CD4-positive, alpha-beta T cell treated with Interleukin-15 for 4 hours (primary cell): ENCODE data around the gene ERICH6B.

ENCODE experiments used
- DNase-seq: peaks from one replicate; pipeline ENCODE4 v3.0.0-alpha.2; 2020; ENCODE audit warnings: low spot score

ERICH6B gene

GRCh38 chr13:45601680-45602079 lies 13.9 kb downstream of the ERICH6B start:
- DNase-seq = no peak

GRCh38 chr13:45598597-45598996 lies 16.9 kb downstream of the ERICH6B start:
- no peak for DNase-seq

- no peak for DNase-seq
These were observed 18.6 kb downstream of the ERICH6B start for GRCh38 chr13:45596800-45597475.

- no peak for DNase-seq
These were observed 19.6 kb downstream of the ERICH6B start for GRCh38 chr13:45595965-45596364.

GRCh38 chr13:45594764-45595163 lies 20.8 kb downstream of the ERICH6B start:
- no peak for DNase-seq

GRCh38 chr13:45594227-45594626 lies 21.3 kb downstream of the ERICH6B start:
- no peak for DNase-seq

GRCh38 chr13:45592758-45593157 lies 22.8 kb downstream of the ERICH6B start:
- no peak for DNase-seq

- no peak for DNase-seq
These were observed 25.5 kb downstream of the ERICH6B start for GRCh38 chr13:45590066-45590465.

- DNase-seq = no peak
These were observed 27.6 kb downstream of the ERICH6B start for GRCh38 chr13:45587897-45588296.

GRCh38 chr13:45584816-45585215 lies 30.7 kb downstream of the ERICH6B start:
- no peak for DNase-seq

- no peak for DNase-seq
These were observed 33.0 kb downstream of the ERICH6B start for GRCh38 chr13:45582408-45583076.

GRCh38 chr13:45576466-45576865 lies 39.1 kb downstream of the ERICH6B start:
- no peak for DNase-seq

GRCh38 chr13:45575830-45576180 lies 39.7 kb downstream of the ERICH6B start:
- no peak for DNase-seq

- DNase-seq = no peak
These were observed 40.3 kb downstream of the ERICH6B start for GRCh38 chr13:45575146-45575829.

GRCh38 chr13:45565331-45565730 lies 50.2 kb downstream of the ERICH6B start:
- DNase-seq = no peak

GRCh38 chr13:45564133-45564776 lies 51.3 kb downstream of the ERICH6B start:
- no peak for DNase-seq

- no peak for DNase-seq
These were observed 60.9 kb downstream of the ERICH6B start for GRCh38 chr13:45554604-45555109.

GRCh38 chr13:45548281-45548680 lies 67.3 kb downstream of the ERICH6B start:
- DNase-seq = no peak

GRCh38 chr13:45546410-45546765 lies 69.2 kb downstream of the ERICH6B start:
- DNase-seq = no peak

GRCh38 chr13:45545686-45546409 lies 69.7 kb downstream of the ERICH6B start:
- no peak for DNase-seq

GRCh38 chr13:45544520-45544919 lies 71.0 kb downstream of the ERICH6B start:
- DNase-seq = no peak

- DNase-seq = no peak
These were observed 72.7 kb downstream of the ERICH6B start for GRCh38 chr13:45542878-45543277.
